Panc1 (cell line): ENCODE measurements around the gene MUC22. TPM values are rescaled to one million over a fixed set of nuclear protein-coding genes. Genes with fewer than 3 reads are reported as not detected.

Experiments used
- total RNA-seq: library from RNA; stranded (reverse); gene quantifications from one replicate; pipeline ENCODE4 v1.2.1, GENCODE V29; 2021; ENCODE audit not compliant: unreplicated experiment

Gene MUC22
- total RNA-seq, 1 experiment from 2014 or later, result not detected

Other genes with a start within 250 kb of the MUC22 start
- 95.2 TPM for gene DDR1, start 126.0 kb upstream of the MUC22 start, total RNA-seq
- 27.5 TPM for gene GTF2H4, start 102.3 kb upstream of the MUC22 start, total RNA-seq
- gene VARS2, start 96.2 kb upstream of the MUC22 start, total RNA-seq, result 42.7 TPM
- gene SFTA2, start 78.3 kb upstream of the MUC22 start, total RNA-seq, result not detected
- gene MUCL3, start 69.5 kb upstream of the MUC22 start, total RNA-seq, result not detected
- gene MUC21, start 26.8 kb upstream of the MUC22 start, total RNA-seq, result not detected
- gene C6orf15, start 102.1 kb downstream of the MUC22 start, total RNA-seq, result not detected
- gene PSORS1C1, start 104.3 kb downstream of the MUC22 start, total RNA-seq, result 2.9 TPM
- not detected for gene CDSN, start 110.0 kb downstream of the MUC22 start, total RNA-seq
- not detected for gene PSORS1C2, start 128.6 kb downstream of the MUC22 start, total RNA-seq
- 37.1 TPM for gene CCHCR1, start 147.3 kb downstream of the MUC22 start, total RNA-seq
- gene TCF19, start 148.1 kb downstream of the MUC22 start, total RNA-seq, result 21.4 TPM
- 1.1 TPM for gene POU5F1, start 160.2 kb downstream of the MUC22 start, total RNA-seq